Activated CD4-positive, alpha-beta T cell treated with anti-CD3 and anti-CD28 coated beads, Interleukin-10, Interleukin-2, amounts not matched to agents 100 ng/mL and 50 ng/mL, durations not matched to agents 16 hours and 8 hours (primary cell): ENCODE results near the gene PTGDS.

ENCODE experiments used
- DNase-seq: peaks from one replicate; pipeline ENCODE4 v3.0.0-alpha.2; 2020

The PTGDS gene

GRCh38 chr9:137011907-137012675 lies 34.8 kb downstream of the PTGDS start:
- DNase-seq: no peak

DNA sequence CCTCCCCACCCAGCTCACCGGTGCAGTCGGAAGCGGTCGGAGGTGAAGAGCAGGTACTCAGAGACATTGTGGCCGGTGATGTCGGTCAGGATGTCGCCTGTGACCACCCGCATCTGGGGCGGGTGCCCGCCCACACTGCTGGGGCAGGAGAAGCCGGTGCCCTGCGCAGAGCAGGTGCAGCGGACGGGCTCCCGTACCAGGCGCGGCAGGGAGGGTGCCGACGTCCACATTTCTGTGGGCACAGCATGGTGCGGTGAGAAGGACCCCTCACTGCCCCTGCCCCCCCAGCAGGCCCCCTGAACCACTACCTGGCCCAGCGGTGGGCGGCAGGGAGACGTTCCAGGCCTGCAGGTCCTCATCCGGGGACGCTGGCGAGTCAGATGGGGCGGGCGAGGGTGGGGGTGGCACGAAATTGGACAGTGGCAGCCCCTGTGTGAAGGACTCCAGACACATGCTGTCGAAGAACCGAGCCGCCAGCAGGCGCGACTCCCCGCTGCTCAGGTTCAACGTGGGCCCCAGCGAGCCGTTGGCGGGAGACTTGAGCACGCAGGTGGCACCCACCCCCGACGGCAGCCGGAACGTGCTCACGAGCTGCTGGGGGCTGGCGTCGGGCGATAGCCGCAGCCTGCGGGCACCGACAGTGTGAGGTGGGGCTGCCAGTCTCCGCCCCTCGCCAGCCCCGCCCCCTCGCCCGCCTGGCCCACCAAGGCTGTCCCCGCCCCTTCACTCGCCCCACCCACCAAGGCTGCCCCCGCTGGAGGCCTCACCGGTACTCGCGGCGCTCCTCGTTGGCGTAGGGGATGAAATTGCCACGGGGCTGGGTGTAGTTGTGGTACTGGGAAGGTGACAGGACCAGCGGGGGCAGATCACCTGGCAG lies 35.6 kb downstream of the PTGDS start:
- DNase-seq: no peak

GRCh38 chr9:137013571-137013940 lies 36.3 kb downstream of the PTGDS start:
- no peak for DNase-seq

DNA sequence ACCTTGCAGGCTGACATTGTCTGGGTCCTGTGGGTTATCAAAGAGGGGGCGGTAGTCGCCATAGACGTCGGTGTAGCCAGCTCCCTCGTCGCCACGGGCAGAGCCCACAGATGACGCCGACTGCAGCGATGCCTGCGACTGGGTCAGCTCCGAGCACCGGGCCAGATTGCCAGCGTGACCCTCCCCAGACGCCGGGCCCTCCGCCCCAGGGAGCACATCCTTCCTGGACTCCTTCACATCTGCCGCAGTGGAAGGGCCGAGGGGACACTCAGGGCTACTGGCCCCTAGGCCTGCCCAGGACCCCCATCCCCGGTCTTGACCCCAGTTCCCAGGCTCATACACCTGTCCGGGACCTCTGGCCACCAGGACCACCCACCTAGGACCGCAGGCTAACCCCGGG lies 36.9 kb downstream of the PTGDS start:
- no peak for DNase-seq

- no peak for DNase-seq
These were observed 37.7 kb downstream of the PTGDS start for GRCh38 chr9:137014776-137015539.

DNA sequence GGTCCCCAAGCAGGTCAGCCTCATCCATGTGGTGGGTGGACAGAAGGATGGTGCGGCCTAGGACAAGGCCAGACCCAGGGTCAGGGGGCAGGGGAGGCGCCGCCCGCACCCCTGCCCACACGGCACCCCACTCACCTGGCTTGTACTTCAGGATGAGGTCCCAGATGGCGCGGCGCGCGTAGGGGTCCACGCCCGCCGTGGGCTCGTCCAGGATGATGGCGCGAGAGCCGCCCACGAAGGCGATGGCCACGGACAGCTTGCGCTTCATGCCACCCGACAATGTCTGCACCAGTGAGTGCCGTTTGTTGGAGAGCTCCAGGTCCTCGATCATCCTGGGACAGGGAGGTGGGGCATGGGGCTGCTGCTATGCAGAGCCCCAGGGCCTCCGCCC lies 38.2 kb downstream of the PTGDS start:
- DNase-seq: no peak

DNA sequence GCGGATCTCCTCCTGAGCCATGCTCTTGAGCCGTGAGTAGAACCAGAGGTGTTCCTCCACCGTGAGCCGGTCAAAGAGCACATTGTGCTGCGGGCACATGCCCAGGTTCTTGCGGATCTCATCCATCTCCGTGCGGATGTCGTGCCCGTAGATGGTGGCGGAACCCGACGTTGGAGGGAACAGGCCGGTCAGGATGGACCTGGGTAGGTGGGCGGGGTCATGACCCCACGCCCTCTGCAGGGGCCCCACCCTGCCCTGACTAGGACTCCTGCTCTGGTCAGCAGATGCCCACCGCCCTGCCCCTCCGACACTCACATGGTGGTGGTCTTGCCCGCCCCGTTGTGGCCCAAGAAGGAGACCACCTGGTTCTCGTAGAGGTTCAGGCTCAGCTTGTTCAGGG lies 38.7 kb downstream of the PTGDS start:
- no peak for DNase-seq

DNA sequence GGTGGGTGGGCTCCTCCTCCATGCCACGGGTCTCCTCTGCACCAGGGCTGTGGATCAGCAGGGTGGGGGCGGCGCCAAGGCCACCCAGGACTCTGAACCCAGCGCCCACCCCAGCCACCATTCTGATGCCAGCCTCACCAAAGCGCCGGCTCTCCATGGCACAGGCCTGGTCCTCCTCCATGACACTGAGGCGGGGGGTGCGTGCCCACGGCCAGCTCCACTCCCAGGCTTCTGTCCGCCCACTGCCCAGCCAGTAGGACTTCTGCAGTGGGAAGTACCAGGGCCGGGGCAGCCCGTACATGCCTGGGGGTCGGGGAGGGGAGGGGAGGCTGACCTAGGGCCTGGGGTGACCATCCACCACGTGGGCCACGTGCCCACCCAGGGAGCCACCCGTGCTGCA lies 39.1 kb downstream of the PTGDS start:
- DNase-seq: no peak

- no peak for DNase-seq
These were observed 39.8 kb downstream of the PTGDS start for GRCh38 chr9:137017071-137017470.

GRCh38 chr9:137017791-137018497 lies 40.6 kb downstream of the PTGDS start:
- DNase-seq: no peak

DNA sequence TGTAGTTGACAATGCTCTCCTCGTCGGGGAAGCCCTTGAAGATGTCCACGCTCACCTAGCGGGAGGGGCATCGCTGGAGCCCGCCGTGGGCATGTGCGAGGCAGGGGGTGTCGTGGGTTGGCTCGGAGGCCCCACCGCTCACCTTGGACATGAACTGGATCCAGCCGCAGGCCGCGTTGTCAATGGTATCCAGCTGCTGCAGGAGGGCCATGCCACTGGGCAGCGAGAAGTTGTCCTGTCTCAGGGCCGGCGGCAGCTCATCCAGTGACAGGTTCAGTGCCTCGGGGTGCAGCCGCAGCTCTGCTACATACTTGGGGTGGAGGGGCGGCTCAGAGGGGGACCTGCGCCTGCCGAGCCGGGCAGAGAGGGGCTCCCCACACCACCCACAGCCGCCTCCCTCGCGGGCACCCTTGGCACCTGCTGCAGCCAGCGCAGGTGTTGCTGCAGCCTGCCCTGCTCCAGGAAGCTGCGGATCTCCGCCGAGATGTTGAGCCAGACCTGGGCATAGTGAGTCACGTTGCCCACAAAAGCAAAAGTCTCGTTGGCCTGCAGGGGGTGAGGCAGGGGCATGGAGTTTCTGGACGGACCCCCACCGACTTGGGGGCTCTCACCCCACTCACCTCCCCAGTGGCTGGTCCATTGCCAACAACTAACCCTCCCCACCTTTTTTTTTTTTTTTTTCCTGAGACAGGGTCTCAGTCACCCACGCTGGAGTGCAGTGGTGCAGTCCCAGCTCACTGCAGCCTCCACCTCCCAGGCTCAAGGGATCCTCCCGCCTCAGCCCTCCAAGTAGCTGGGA lies 41.7 kb downstream of the PTGDS start:
- no peak for DNase-seq

GRCh38 chr9:137019891-137020683 lies 42.8 kb downstream of the PTGDS start:
- no peak for DNase-seq

DNA sequence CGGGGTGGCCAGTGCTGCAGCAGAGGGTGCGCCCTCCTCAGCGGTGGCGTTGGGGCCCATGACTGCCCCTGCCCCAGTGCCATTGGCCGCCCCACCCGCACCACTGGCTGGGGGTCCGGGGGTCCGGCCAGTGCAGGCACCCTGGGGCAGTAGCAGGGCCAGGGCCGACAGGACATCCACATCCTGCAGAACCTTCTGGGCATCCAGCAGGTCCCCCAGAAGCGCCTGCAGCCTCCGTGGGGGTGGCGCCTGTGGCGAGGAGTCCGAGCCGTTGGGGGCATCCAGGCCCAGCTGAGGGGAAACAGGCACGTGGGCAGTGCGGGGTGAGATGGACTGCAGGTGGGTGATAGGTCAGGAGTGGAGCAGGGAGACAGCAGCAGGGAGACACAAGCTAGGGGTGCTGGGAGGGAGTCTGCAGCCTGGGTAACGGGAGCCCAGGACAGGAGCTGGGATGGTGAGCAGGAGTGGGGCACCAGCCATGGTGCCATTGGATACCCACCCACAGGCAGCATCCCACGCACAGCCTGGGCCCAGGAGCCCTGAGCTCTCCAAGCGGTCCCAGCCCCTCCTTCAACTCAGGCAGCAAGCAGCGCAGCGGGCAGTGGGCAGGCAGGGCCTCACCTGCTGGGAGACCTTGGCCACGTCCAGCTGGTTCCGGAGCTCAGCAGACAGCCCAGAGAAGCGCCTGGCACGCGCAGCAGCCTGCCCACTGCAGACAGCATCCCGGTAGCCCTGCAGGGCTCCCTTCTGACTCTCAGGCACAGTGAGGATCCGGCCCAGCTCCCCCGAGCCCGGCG lies 43.7 kb downstream of the PTGDS start:
- no peak for DNase-seq

DNA sequence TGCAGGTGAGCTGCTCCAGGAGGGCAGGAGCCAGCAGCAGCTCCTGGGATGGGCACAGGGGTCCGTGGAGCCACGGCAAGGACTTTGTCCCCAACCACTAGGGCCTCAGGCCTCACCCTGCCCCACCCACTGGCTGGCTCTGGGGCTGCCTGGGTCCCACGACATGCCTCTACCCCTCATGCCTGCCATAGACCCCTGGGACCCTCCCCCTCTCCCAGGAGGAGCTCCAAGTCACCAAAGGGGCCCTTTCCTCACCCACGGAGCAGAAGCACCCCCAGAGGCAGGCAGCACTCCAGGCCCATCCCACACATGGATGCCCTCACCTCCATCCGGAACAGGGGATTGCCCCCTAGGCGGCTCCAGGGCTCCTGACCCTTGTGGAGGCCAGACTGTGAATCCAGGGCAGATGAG lies 44.3 kb downstream of the PTGDS start:
- no peak for DNase-seq

GRCh38 chr9:137021979-137022661 lies 44.8 kb downstream of the PTGDS start:
- peak; percentile 87 for DNase-seq

GRCh38 chr9:137022662-137023008 lies 45.3 kb downstream of the PTGDS start:
- no peak for DNase-seq

DNA sequence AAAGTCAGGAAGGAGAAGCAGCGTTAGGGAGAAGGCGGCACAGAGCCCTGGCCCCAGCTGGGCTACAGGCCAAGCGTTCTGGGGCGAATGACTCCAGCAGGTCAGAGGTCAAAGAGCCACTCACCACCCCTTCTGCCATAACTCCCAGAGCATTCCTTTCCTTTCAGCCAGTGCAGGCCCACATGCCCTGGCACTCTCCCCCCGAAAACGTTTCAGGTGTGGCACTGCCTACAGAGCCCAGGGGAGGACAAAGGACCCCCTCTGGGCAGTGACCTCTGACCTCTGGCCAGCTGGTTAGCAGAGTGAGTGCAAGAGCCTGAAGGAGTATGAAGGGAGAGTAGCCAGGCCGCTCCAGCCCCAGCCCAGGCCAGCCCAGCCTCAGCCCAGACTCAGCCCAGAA lies 45.9 kb downstream of the PTGDS start:
- DNase-seq: no peak

DNA sequence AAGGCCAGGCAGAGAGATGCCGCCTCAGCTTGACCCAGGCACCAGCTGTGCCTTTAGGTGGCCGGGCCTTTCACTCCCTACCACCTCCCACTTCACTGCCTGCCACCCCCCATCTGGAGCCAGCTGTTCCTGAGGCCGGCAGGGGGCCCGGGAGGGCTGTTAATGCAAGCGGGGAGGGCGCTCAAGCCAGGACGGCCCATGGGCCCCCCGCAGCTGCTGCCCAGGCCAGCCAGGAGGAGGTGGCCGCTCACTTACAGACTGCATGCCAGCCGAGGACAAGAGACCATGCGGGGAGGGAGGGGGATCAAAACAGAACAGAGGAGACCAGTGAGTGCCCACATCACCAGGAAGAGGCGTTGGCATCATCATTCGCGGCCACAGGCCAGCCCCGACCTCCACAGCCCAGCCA lies 46.3 kb downstream of the PTGDS start:
- no peak for DNase-seq

- DNase-seq: no peak
These were observed 48.2 kb downstream of the PTGDS start for GRCh38 chr9:137025517-137025966.

GRCh38 chr9:137026384-137026783 lies 49.1 kb downstream of the PTGDS start:
- DNase-seq: no peak
